ENCODE measurements around the gene TCTN1. TPM values are rescaled to one million over a fixed set of nuclear protein-coding genes. Genes with fewer than 3 reads are reported as not detected.

Gene TCTN1
- total and polyA plus RNA-seq, 2 of the 8 experiments (the other 6 are each of a cell fraction or from before 2014, with no cell fraction given) = 14.7 to 16.4 TPM

DNA sequence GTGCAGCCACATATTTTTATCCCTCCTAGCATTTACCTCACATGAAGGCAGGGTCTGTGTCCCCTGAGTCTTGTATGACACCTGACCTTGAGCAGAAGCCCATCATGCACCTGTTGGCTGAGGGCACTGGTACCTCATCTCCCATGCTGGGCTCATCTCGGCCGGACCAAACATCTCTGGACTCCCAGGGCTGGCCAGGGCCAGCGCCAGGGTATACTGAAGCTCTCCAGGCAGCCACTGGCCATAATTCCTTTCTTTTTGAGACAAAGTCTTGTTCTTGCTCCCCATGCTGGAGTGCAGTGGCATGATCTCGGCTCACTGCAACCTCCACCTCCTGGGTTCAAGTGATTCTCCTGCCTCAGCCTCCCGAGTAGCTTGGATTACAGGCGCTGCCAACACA lies 53.0 kb downstream of the TCTN1 start:
- Histone ChIP-seq H3K4me1 (replicated peaks in 1 of 4; ENCODE audit: control insufficient read depth in 3 of 4, insufficient read depth in 4 of 4, low read length in 3 of 4) (peaks cover 0 to 2% (median under 1%) of the 10 kb centered on the region in 4 experiments; a peak in 2 of 7 replicates), H3K14ac (ENCODE audit: insufficient read length) (no peak overlapping the region), H3K36me3 (ENCODE audit: control insufficient read depth in 2 of 4, insufficient read depth in 4 of 4, low read length in 3 of 4) (no peaks in the 10 kb centered on the region), H2BK15ac (ENCODE audit: low read length) (no peak overlapping the region), H2AFZ (ENCODE audit: low read length) (no peak overlapping the region), H2BK20ac (ENCODE audit: low read length) (no peak overlapping the region), H4K8ac (ENCODE audit: extremely low read depth, insufficient read depth, low read length) (no peak overlapping the region), H3K27me3 (replicated peaks in 1 of 4; ENCODE audit: control insufficient read depth in 3 of 4, extremely low read depth in 1 of 4, insufficient read depth in 3 of 4, low read length in 3 of 4) (no peaks in the 10 kb centered on the region), H3K4me2 (ENCODE audit: insufficient read depth in 1 of 2, low read depth in 2 of 2, low read length in 2 of 2) (no peak overlapping the region), H3K23me2 (ENCODE audit: low read depth, low read length) (no peaks in the 10 kb centered on the region), H3K9ac (replicated peaks in 1 of 4; ENCODE audit: extremely low read depth in 1 of 4, low read depth in 3 of 4, low read length in 3 of 4) (no peak overlapping the region), H4K91ac (replicated peaks; ENCODE audit: insufficient read length, low read length) (no peak overlapping the region), H2BK12ac (ENCODE audit: low read depth, low read length) (no peak overlapping the region), H2AK5ac (ENCODE audit: low read depth, low read length) (no peak overlapping the region), H3K18ac (ENCODE audit: extremely low read depth, low read length) (no peak overlapping the region), H3K27ac (ENCODE audit: low read depth, low read length) (no peak overlapping the region), H3K23ac (ENCODE audit: insufficient read length) (no peak overlapping the region), H3K4ac (replicated peaks; ENCODE audit: insufficient read length, low read depth, low read length) (no peak overlapping the region), H2BK5ac (ENCODE audit: low read depth, low read length) (no peak overlapping the region), H3K79me2 (ENCODE audit: control insufficient read depth in 1 of 2, insufficient read depth in 2 of 2, low read length in 2 of 2) (no peaks in the 10 kb centered on the region), H3K79me1 (ENCODE audit: low read depth, low read length) (no peaks in the 10 kb centered on the region), H3K56ac (replicated peaks; ENCODE audit: insufficient read length, low read depth, low read length) (no peak overlapping the region), H4K20me1 (replicated peaks in 1 of 2; ENCODE audit: control insufficient read depth in 1 of 2, insufficient read depth in 2 of 2, low read length in 2 of 2) (no peaks in the 10 kb centered on the region), H3K9me3 (ENCODE audit: insufficient read depth in 2 of 2, low read depth in 1 of 2, low read length in 1 of 2) (no peaks in the 10 kb centered on the region), H2BK120ac (replicated peaks; ENCODE audit: low read depth, low read length) (no peak overlapping the region), H4K5ac (ENCODE audit: insufficient read length, low read depth, low read length) (no peak overlapping the region), H3K4me3 (ENCODE audit: extremely low read depth in 1 of 4, insufficient read depth in 2 of 4, low read depth in 3 of 4, low read length in 4 of 4) (no peak overlapping the region)
- ChIA-PET POLR2A (ENCODE audit: partially characterized antibody) (interaction anchor here (0.6 to 2.5 kb wide), 2 partner anchors 23 to 414 kb away, joined by 3 to 6 read pairs; partner anchors contain the start of gene HVCN1), CTCF (ENCODE audit: partially characterized antibody) (interaction anchor here (1.1 kb wide), 1 partner anchor 31 kb away, joined by 3 read pairs; no protein-coding TSS in a partner anchor)
- DNase-seq (ENCODE audit: low read depth in 1 of 2, low spot score in 2 of 2) = no peak
- WGBS, 2 experiments (ENCODE audit: extremely low coverage in 1 of 2, insufficient coverage in 1 of 2, insufficient read length in 1 of 2, insufficient replicate concordance in 2 of 2, low coverage in 1 of 2, low lambda C conversion rate in 2 of 2, missing lambda C conversion rate in 1 of 2) = 96% methylated on average over 6 of the region's 6 CpGs; no CpG with 5 or more reads in 1 of the 2 experiments
- FAIRE-seq = no peak
- TF ChIP-seq CEBPB (IDR thresholded peaks at IDR 0.05; ENCODE audit: low read depth, low read length) = no peak
- TF ChIP-seq CREB1 (IDR thresholded peaks at IDR 0.05) = no peak
- no peak for TF ChIP-seq CHD2 (IDR thresholded peaks at IDR 0.05; ENCODE audit: low read length)
- TF ChIP-seq HDAC6 (IDR thresholded peaks at IDR 0.05; ENCODE audit: low read depth, low read length) = no peak
- TF ChIP-seq, protein P1, sequence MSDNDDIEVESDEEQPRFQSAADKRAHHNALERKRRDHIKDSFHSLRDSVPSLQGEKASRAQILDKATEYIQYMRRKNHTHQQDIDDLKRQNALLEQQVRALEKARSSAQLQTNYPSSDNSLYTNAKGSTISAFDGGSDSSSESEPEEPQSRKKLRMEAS (IDR thresholded peaks at IDR 0.05) = no peak
- TF ChIP-seq KDM1A (IDR thresholded peaks at IDR 0.05; ENCODE audit: borderline replicate concordance, low read length) = no peak
- TF ChIP-seq JUN (IDR thresholded peaks at IDR 0.05; ENCODE audit: low read depth, low read length) = no peak
- TF ChIP-seq, protein P2, sequence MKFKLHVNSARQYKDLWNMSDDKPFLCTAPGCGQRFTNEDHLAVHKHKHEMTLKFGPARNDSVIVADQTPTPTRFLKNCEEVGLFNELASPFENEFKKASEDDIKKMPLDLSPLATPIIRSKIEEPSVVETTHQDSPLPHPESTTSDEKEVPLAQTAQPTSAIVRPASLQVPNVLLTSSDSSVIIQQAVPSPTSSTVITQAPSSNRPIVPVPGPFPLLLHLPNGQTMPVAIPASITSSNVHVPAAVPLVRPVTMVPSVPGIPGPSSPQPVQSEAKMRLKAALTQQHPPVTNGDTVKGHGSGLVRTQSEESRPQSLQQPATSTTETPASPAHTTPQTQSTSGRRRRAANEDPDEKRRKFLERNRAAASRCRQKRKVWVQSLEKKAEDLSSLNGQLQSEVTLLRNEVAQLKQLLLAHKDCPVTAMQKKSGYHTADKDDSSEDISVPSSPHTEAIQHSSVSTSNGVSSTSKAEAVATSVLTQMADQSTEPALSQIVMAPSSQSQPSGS (IDR thresholded peaks at IDR 0.05; ENCODE audit: low read length) = no peak
- no peak for TF ChIP-seq SIRT6 (IDR thresholded peaks at IDR 0.05; ENCODE audit: low read length)
- TF ChIP-seq EGR1 (IDR thresholded peaks at IDR 0.05; ENCODE audit: borderline replicate concordance, low read depth, low read length) = no peak
- no peak for TF ChIP-seq RNF2 (IDR thresholded peaks at IDR 0.05; ENCODE audit: borderline replicate concordance, low read depth, low read length, missing control alignments, poor library complexity, severe bottlenecking)
- no peak for TF ChIP-seq RFX5 (IDR thresholded peaks at IDR 0.05; ENCODE audit: borderline replicate concordance, low read depth, low read length)
- no peak for TF ChIP-seq KDM5A (IDR thresholded peaks at IDR 0.05; ENCODE audit: low read length)

Data from H1 (cell line).